Coronary artery (tissue), 2 donors: ENCODE data around the gene ARPP21.

Experiments
- DNase-seq: peaks from one replicate; pipeline ENCODE4 v3.0.0-alpha.2; 2017; ENCODE audit warnings: low spot score
- H3K27ac ChIP-seq, 2 donors: fragments of 200-600 bp; sonication (generic); one replicate each; pipeline ENCODE4 v1.5.1; 2016 to 2019
- H3K4me3 ChIP-seq: fragments of 200-600 bp; sonication (generic); 2 replicates; pipeline ENCODE4 v1.5.1; 2016; ENCODE audit warnings: mild to moderate bottlenecking, moderate library complexity
- CTCF ChIP-seq: fragments of 200-600 bp; sonication (generic); IDR thresholded peaks from one replicate; pipeline ENCODE4 v1.5.1; 2019; ENCODE audit warnings: antibody characterized with exemption

The ARPP21 gene

GRCh38 chr3:35635407-35635806, 3.9 kb upstream of the ARPP21 start:
- Histone ChIP-seq H3K27ac (no peak overlapping the region), H3K4me3 (no peak overlapping the region)
- no peak for TF ChIP-seq CTCF
- DNase-seq, result no peak

GRCh38 chr3:35635926-35636683, 3.2 kb upstream of the ARPP21 start:
- Histone ChIP-seq H3K4me3 (no peak overlapping the region), H3K27ac (no peak overlapping the region)
- DNase-seq, result no peak
- no peak for TF ChIP-seq CTCF

GRCh38 chr3:35638251-35638979, 910 bp upstream of the ARPP21 start:
- DNase-seq, result no peak
- TF ChIP-seq CTCF, result no peak
- H3K4me3 ChIP-seq, result no peak overlapping the region
- no peak overlapping the region for H3K27ac ChIP-seq

GRCh38 chr3:35638980-35639253, 408 bp upstream of the ARPP21 start:
- no peak for DNase-seq
- H3K27ac ChIP-seq, result no peak overlapping the region
- H3K4me3 ChIP-seq, result peak overlapping the region; percentile 68

GRCh38 chr3:35640190-35641165, 1.2 kb downstream of the ARPP21 start:
- Histone ChIP-seq H3K27ac (no peak overlapping the region), H3K4me3 (peak overlapping the region; percentile 68)
- no peak for TF ChIP-seq CTCF
- no peak for DNase-seq

More at GRCh38 chr3:35638980-35639253, 408 bp upstream of the ARPP21 start:
- TF ChIP-seq CTCF, result no peak

- Histone ChIP-seq H3K27ac (no peak overlapping the region), H3K4me3 (no peak overlapping the region)
- no peak for DNase-seq
- no peak for TF ChIP-seq CTCF
These were observed 2.0 kb downstream of the ARPP21 start for GRCh38 chr3:35641331-35641730.
